H9 (cell line): Measurements from ENCODE around the gene CUBN. TPM values are rescaled to one million over a fixed set of nuclear protein-coding genes. Genes with fewer than 3 reads are reported as not detected.

Experiments used
- DNase-seq: peaks from one replicate; pipeline ENCODE4 v3.0.0-alpha.2; 2017
- H2AFZ ChIP-seq: one replicate; pipeline ENCODE4 v1.6.1; 2013; ENCODE audit warnings: mild to moderate bottlenecking, low read length, control low read depth, moderate library complexity
- H2AK5ac ChIP-seq: 2 replicates; pipeline ENCODE4 v1.6.1; 2013; ENCODE audit warnings: low read length, control low read depth, mixed read lengths; ENCODE audit not compliant: insufficient read length
- H2BK120ac ChIP-seq: one replicate; pipeline ENCODE4 v1.6.1; 2013; ENCODE audit warnings: low read depth, mild to moderate bottlenecking, low read length, control low read depth, inconsistent platforms; ENCODE audit not compliant: poor library complexity, severe bottlenecking
- H2BK12ac ChIP-seq: 2 replicates; pipeline ENCODE4 v1.6.1; 2013; ENCODE audit warnings: low read length, control low read depth, mixed read lengths, low read depth; ENCODE audit not compliant: insufficient read length
- H2BK15ac ChIP-seq: 2 replicates; pipeline ENCODE4 v1.6.1; 2013; ENCODE audit warnings: low read depth, low read length, control low read depth
- H2BK20ac ChIP-seq: one replicate; pipeline ENCODE4 v1.6.1; 2013; ENCODE audit warnings: low read depth, mild to moderate bottlenecking, low read length, control low read depth, inconsistent platforms; ENCODE audit not compliant: poor library complexity, severe bottlenecking
- H2BK5ac ChIP-seq: 2 replicates; pipeline ENCODE4 v1.6.1; 2013; ENCODE audit warnings: low read length, control low read depth, mixed read lengths; ENCODE audit not compliant: insufficient read length
- H3K14ac ChIP-seq: 2 replicates; pipeline ENCODE4 v1.6.1; 2013; ENCODE audit warnings: low read length, control low read depth; ENCODE audit not compliant: insufficient read depth
- H3K18ac ChIP-seq: 2 replicates; pipeline ENCODE4 v1.6.1; 2013; ENCODE audit warnings: low read depth, mild to moderate bottlenecking, mixed read lengths, low read length, control low read depth; ENCODE audit not compliant: insufficient read length
- H3K23ac ChIP-seq: 2 replicates; pipeline ENCODE4 v1.6.1; 2013; ENCODE audit warnings: low read length, control low read depth, mixed read lengths, low read depth; ENCODE audit not compliant: insufficient read length
- H3K23me2 ChIP-seq: 2 replicates; pipeline ENCODE4 v1.6.1; 2013; ENCODE audit warnings: low read depth, mild to moderate bottlenecking, mixed read lengths, low read length, control low read depth; ENCODE audit not compliant: insufficient read length, poor library complexity, severe bottlenecking
- H3K27ac ChIP-seq: 2 replicates; pipeline ENCODE4 v1.5.1; 2013; ENCODE audit warnings: low read length, control low read depth, mixed read lengths, low read depth; ENCODE audit not compliant: insufficient read length
- H3K27me3 ChIP-seq: 2 replicates; pipeline ENCODE4 v1.6.1; 2013; ENCODE audit warnings: low read length, control low read depth, inconsistent platforms; ENCODE audit not compliant: insufficient read depth
- H3K4ac ChIP-seq: 2 replicates; pipeline ENCODE4 v1.6.1; 2013; ENCODE audit warnings: low read depth, mild to moderate bottlenecking, control low read depth, inconsistent platforms, low read length, moderate library complexity
- H3K4me1 ChIP-seq: 2 replicates; pipeline ENCODE4 v1.6.1; 2013; ENCODE audit warnings: low read length, control low read depth, inconsistent platforms; ENCODE audit not compliant: insufficient read depth
- H3K4me2 ChIP-seq: 2 replicates; pipeline ENCODE4 v1.6.1; 2013; ENCODE audit warnings: low read length, control low read depth, mixed read lengths; ENCODE audit not compliant: insufficient read length, insufficient read depth
- H3K56ac ChIP-seq: 2 replicates; pipeline ENCODE4 v1.6.1; 2013; ENCODE audit warnings: low read depth, mild to moderate bottlenecking, mixed read lengths, low read length, control low read depth; ENCODE audit not compliant: insufficient read length
- H3K79me1 ChIP-seq: 2 replicates; pipeline ENCODE4 v1.6.1; 2013; ENCODE audit warnings: low read depth, mild to moderate bottlenecking, moderate library complexity, low read length, control low read depth, inconsistent platforms; ENCODE audit not compliant: insufficient read depth, poor library complexity, severe bottlenecking
- H3K79me2 ChIP-seq: 2 replicates; pipeline ENCODE4 v1.6.1; 2013; ENCODE audit warnings: low read length, control low read depth, inconsistent platforms; ENCODE audit not compliant: insufficient read depth
- H3K9ac ChIP-seq: 2 replicates; pipeline ENCODE4 v1.6.1; 2013; ENCODE audit warnings: low read length, control low read depth, mixed read lengths; ENCODE audit not compliant: insufficient read length; ENCODE audit errors: extremely low read depth
- H3K9me3 ChIP-seq: one replicate; pipeline ENCODE4 v1.6.1; 2013; ENCODE audit warnings: low read depth, low read length, inconsistent platforms; ENCODE audit not compliant: control insufficient read depth
- H3T11ph ChIP-seq: one replicate; pipeline ENCODE4 v1.6.1; 2013; ENCODE audit warnings: mild to moderate bottlenecking, low read length, control low read depth, inconsistent platforms
- H4K20me1 ChIP-seq: one replicate; pipeline ENCODE4 v1.6.1; 2013; ENCODE audit not compliant: control insufficient read depth, insufficient read length, insufficient read depth
- H4K5ac ChIP-seq: 2 replicates; pipeline ENCODE4 v1.6.1; 2013; ENCODE audit warnings: low read depth, mild to moderate bottlenecking, mixed read lengths, low read length, control low read depth; ENCODE audit not compliant: insufficient read length
- H4K8ac ChIP-seq: replicated peaks from 2 replicates; pipeline ENCODE4 v1.6.1; 2013; ENCODE audit warnings: low read length, control low read depth, mixed read lengths, low read depth; ENCODE audit not compliant: insufficient read length
- H4K91ac ChIP-seq: 2 replicates; pipeline ENCODE4 v1.6.1; 2013; ENCODE audit warnings: low read depth, mild to moderate bottlenecking, moderate library complexity, mixed read lengths, low read length, control low read depth; ENCODE audit not compliant: insufficient read length
- H3K27ac Mint-ChIP-seq, 3 experiments: 2 replicates in 2 of 3; 3 replicates in 1 of 3; pipeline ENCODE4 v1.8.0; 2020 to 2021; ENCODE audit warnings: mixed read lengths in 3 of 3, mild to moderate bottlenecking in 1 of 3, moderate library complexity in 1 of 3
- H3K27me3 Mint-ChIP-seq: 2 replicates; pipeline ENCODE4 v1.8.0; 2021; ENCODE audit warnings: low read depth, mild to moderate bottlenecking, moderate library complexity, mixed read lengths
- H3K36me3 Mint-ChIP-seq, 3 experiments: 2 replicates in 2 of 3; 3 replicates in 1 of 3; pipeline ENCODE4 v1.8.0; 2020 to 2021; ENCODE audit warnings: low read depth in 3 of 3, mixed read lengths in 3 of 3; ENCODE audit not compliant: insufficient read depth in 1 of 3
- H3K4me1 Mint-ChIP-seq, 2 experiments: 2 replicates each; pipeline ENCODE4 v1.8.0; 2020; ENCODE audit warnings: mixed read lengths in 2 of 2
- H3K4me3 Mint-ChIP-seq, 2 experiments: 2 replicates in 1 of 2; 3 replicates in 1 of 2; pipeline ENCODE4 v1.8.0; 2020 to 2021; ENCODE audit warnings: mild to moderate bottlenecking in 2 of 2, mixed read lengths in 2 of 2, moderate library complexity in 1 of 2
- H3K9me3 Mint-ChIP-seq, 2 experiments: 2 replicates in 1 of 2; 3 replicates in 1 of 2; pipeline ENCODE4 v1.8.0; 2020; ENCODE audit warnings: mild to moderate bottlenecking in 2 of 2, mixed read lengths in 2 of 2, moderate library complexity in 1 of 2
- WGBS: extraction: QIAGEN DNeasy Blood & Tissue Kit; methylation state at CpG from one replicate; pipeline ENCODE4 v1.1.7; 2013; ENCODE audit warnings: missing lambda C conversion rate, low lambda C conversion rate, mixed read lengths; ENCODE audit not compliant: insufficient read length; ENCODE audit errors: extremely low coverage; 5-methylcytosine and 5-hydroxymethylcytosine counted together
- total RNA-seq: library from RNA; stranded (reverse); gene quantifications from 2 replicates; pipeline ENCODE4 v1.2.1, GENCODE V29; 2021
- TF ChIP-seq, protein P1 (sequence below): fragments of 200-600 bp; sonication (generic); conservative IDR thresholded peaks from 3 replicates; pipeline ENCODE4 v1.8.0; 2021; ENCODE audit warnings: antibody characterized with exemption, mild to moderate bottlenecking

Gene CUBN
- total RNA-seq, 1 experiment from 2014 or later, result 0.26 TPM

DNA sequence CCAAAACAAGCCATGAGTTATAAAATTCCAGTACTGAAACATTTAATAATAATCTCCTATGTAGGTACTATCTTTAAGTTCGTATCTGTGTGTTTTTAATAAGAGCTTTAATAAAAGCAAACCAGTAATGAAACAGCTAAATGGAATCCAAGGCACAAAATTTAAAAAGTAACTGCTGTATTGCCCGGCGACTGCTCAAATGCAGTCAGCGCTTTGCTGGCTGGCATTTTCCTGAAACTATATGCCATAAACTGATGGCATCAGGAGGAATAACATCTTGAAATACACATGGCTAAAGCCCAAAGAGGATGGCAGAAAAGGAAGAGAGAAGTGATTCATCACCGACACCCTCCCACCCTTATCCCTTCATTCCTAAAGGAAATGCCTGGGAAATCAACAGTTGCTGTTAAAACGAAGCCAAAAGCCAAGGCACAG, 133.1 kb downstream of the CUBN start:
- no CpG with 5 or more reads among the region's 6 CpGs for WGBS
- TF ChIP-seq, protein P1, sequence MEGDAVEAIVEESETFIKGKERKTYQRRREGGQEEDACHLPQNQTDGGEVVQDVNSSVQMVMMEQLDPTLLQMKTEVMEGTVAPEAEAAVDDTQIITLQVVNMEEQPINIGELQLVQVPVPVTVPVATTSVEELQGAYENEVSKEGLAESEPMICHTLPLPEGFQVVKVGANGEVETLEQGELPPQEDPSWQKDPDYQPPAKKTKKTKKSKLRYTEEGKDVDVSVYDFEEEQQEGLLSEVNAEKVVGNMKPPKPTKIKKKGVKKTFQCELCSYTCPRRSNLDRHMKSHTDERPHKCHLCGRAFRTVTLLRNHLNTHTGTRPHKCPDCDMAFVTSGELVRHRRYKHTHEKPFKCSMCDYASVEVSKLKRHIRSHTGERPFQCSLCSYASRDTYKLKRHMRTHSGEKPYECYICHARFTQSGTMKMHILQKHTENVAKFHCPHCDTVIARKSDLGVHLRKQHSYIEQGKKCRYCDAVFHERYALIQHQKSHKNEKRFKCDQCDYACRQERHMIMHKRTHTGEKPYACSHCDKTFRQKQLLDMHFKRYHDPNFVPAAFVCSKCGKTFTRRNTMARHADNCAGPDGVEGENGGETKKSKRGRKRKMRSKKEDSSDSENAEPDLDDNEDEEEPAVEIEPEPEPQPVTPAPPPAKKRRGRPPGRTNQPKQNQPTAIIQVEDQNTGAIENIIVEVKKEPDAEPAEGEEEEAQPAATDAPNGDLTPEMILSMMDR, result no peak
- Histone ChIP-seq H4K8ac (no peak overlapping the region), H2BK20ac (no peak overlapping the region), H3T11ph (no peak overlapping the region), H2BK15ac (no peak overlapping the region), H2BK120ac (no peak overlapping the region), H3K14ac (no peak overlapping the region), H4K5ac (no peak overlapping the region), H4K91ac (no peak overlapping the region), H3K4me2 (no peak overlapping the region), H4K20me1 (no peaks in the 10 kb centered on the region), H2AK5ac (no peak overlapping the region), H3K18ac (no peak overlapping the region), H3K23ac (no peak overlapping the region), H3K79me1 (no peaks in the 10 kb centered on the region), H3K9ac (no peak overlapping the region), H2BK5ac (no peak overlapping the region), H2AFZ (no peak overlapping the region), H3K4ac (no peak overlapping the region), H3K27me3 (no peaks in the 10 kb centered on the region), H3K9me3 (no peaks in the 10 kb centered on the region), H3K4me1 (no peaks in the 10 kb centered on the region), H3K56ac (no peak overlapping the region), H3K79me2 (no peaks in the 10 kb centered on the region), H3K27ac (no peak overlapping the region), H3K23me2 (no peaks in the 10 kb centered on the region), H2BK12ac (no peak overlapping the region)
- DNase-seq, result no peak
- H3K4me1 Mint-ChIP-seq, result peaks cover 5 to 6% of the 10 kb centered on the region in 2 experiments; a peak in 2 of 4 replicates
- no peak overlapping the region for H3K4me3 Mint-ChIP-seq
- no peaks in the 10 kb centered on the region; the same call in 1 of the 2 replicates for H3K27me3 Mint-ChIP-seq
- H3K9me3 Mint-ChIP-seq, result peaks cover 0 to 4% of the 10 kb centered on the region in 2 experiments; a peak in 2 of 5 replicates
- peaks cover 0 to 5% (median 0%) of the 10 kb centered on the region in 3 experiments; a peak in 2 of 7 replicates for H3K36me3 Mint-ChIP-seq
- H3K27ac Mint-ChIP-seq, result no peak overlapping the region
